Measurements from ENCODE around the gene GDPD4. TPM values are rescaled to one million over a fixed set of nuclear protein-coding genes. Genes with fewer than 3 reads are reported as not detected.

GDPD4 gene, protein sequence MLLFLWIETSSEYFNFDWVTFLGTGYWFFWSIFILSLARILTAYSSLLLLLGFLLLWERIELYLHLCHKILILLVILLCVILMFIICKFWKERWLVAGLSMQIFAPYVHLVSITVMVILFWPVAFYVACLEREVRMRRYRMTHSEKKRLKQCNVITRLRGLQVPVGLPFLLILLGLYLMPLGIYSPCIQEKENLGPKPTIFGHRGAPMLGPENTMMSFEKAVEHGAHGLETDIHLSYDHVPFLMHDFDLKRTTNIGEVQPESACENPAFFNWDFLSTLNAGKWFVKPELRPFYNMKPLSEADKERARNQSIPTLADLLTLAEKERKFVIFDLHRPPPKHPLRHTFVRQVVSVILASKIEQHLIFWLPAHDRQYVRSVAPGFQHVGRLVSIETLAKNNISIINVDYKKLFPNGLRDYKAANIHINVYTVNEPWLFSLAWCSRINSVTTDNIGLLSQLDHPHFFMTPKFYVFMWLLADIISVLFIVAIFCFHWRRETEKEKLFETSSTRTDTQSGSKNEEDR
- not detected for total RNA-seq

DNA sequence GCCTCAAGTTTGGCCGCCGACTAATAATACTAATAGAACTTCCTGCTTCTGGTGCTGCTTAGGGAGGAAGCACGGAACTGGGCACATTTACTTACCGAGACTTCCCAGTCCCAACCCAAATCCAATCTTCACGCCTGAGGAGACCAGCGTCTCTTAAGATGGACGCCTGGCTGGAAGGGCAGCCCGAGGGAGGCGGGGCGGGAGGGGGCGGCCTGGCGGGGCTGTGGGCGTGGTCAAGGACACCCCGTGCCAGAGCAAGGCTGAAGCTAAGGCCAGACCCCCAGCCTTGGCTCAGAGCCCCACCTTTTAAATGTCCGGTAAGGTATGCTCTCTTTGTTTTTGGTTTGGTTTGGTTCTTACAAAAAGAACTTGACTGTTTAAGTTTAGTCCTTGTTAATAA, at the start of gene GDPD4:
GDPD4 (minus strand) TSS at position 177 of the 400 bp plus-strand sequence. CDS start 16,549 bp downstream, outside the sequence.
- TF ChIP-seq, protein P1, sequence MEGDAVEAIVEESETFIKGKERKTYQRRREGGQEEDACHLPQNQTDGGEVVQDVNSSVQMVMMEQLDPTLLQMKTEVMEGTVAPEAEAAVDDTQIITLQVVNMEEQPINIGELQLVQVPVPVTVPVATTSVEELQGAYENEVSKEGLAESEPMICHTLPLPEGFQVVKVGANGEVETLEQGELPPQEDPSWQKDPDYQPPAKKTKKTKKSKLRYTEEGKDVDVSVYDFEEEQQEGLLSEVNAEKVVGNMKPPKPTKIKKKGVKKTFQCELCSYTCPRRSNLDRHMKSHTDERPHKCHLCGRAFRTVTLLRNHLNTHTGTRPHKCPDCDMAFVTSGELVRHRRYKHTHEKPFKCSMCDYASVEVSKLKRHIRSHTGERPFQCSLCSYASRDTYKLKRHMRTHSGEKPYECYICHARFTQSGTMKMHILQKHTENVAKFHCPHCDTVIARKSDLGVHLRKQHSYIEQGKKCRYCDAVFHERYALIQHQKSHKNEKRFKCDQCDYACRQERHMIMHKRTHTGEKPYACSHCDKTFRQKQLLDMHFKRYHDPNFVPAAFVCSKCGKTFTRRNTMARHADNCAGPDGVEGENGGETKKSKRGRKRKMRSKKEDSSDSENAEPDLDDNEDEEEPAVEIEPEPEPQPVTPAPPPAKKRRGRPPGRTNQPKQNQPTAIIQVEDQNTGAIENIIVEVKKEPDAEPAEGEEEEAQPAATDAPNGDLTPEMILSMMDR (IDR thresholded peaks at IDR 0.05; ENCODE audit: low read depth), result no peak

- TF ChIP-seq, protein P1 (IDR thresholded peaks at IDR 0.05; ENCODE audit: low read depth), result no peak
Observed at GRCh38 chr11:77347948-77348347, 46.5 kb upstream of the GDPD4 start.

DNA sequence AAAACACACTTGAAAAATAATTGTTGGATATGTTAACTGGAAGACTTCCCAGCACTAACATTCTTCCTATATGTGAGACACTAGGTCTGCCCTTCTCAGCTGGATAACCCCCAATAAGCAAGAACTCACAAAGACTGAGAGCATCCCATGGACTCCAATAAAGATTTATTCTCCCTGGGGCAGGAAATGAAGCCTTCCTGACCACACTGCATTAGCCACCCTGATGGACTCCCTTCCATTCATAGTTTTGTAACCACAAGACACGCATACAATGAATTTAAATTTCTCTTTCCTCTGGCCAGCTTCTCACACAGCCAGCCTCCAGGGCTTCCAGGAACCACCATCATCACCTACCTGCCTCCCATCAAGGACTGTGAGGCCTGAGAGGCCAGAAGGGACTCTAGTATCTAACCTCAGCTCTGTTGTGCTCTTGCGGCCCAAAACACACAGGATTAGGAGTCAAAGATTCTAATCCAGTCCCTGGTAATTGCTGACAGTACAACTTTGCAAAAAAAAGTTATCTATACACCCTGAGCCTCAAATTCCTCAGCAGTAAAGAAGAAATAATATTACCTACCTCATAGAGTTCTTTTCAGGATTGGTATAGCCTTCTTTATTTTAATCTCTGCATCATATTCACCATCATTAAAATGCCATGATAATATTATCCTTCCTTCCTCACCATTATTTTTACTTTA, 45.6 kb upstream of the GDPD4 start:
- TF ChIP-seq, protein P1 (IDR thresholded peaks at IDR 0.05; ENCODE audit: low read depth), result no peak

DNA sequence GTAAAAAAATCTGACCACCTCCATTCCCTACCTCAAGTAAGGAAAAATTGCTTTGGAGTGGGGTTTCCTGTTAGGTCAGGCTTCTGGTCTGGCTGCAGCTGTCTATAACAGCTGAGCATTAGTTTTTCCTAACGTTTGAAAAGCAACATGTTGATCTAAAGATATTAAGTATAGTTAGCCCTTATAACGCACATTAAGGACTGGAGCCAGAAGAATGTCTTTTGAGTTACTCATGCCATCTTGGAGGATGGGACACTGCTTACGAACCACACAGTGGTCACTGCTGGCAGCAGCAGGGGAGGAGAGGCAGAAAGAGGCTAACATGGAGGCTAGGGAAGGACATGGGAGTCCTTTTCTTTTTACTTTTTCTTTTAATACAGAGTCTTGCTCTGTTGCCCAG, 44.1 kb upstream of the GDPD4 start:
- TF ChIP-seq, protein P1 (IDR thresholded peaks at IDR 0.05; ENCODE audit: low read depth), result no peak

GRCh38 chr11:77340501-77340900, 39.0 kb upstream of the GDPD4 start:
- TF ChIP-seq, protein P1 (IDR thresholded peaks at IDR 0.05; ENCODE audit: low read depth), result no peak

- TF ChIP-seq, protein P1 (IDR thresholded peaks at IDR 0.05; ENCODE audit: low read depth), result no peak
Observed at GRCh38 chr11:77332259-77332658, 30.8 kb upstream of the GDPD4 start.

DNA sequence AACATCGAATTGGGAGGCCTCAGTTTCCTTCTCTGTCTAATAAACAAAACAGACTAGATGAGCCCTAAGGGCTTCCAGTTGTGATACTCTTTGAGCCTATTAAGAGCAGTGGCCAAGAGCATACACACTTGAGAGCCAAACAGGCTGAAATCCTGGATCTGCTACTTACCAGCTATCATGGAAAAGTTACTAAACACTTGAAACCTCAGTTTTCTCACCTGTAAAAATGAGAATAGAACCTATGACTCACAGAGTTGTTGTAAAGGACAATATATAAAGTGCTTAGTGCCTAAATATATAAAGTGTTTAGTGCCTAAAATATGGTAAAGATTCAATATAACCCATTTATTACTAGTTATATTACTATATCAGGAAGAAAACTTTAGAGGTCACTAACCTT, 23.7 kb upstream of the GDPD4 start:
- TF ChIP-seq, protein P1 (IDR thresholded peaks at IDR 0.05; ENCODE audit: low read depth), result no peak
